Ramos (cell line): Measurements from ENCODE around the gene TXNRD1.
"Not testable (repeated sequence)": the region's sequence is repeated elsewhere in the genome, so short reads cannot be mapped to it uniquely, and the experiment has no call there.

ENCODE experiments used
- in situ Hi-C: fragments of 300-500 bp; cut with MboI; formaldehyde crosslinking; loops from one replicate; pipeline ENCODE4 v1.14.3; 2022; ENCODE audit warnings: low sequenced_read_pairs; ENCODE audit not compliant: unreplicated experiment

TXNRD1 gene

DNA sequence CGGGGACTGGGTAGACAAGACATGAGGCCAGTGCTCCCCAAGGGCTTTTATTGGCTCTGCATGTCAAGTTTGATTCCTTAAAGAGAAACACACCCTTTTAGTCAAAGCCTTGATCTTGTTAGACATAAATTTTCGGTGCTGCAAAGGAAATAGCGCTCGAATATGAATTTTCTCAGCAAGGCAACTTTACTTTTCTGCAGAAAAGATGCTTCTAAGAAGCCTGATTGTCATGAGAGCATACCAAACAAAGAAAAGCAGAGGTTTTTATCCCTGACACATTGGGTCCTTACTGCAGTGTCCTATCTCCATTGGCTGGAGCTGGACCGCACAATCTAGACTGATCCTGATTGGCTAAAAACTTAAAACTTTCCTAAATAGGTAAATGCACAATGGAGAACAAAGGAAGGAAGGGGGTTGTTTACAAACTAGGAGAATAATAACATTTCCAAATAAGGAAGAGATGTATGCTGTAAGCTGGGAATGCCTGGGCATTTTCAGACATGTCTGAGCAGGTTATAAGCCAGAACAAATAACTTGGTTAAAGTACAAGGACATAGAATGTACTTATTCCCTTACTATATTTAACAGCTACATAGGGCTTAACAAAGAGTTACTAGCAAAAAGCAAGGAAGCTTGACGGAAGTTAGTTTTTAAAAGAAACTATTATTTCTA, 17.2 kb downstream of the TXNRD1 start:
- in situ Hi-C loops = no loop called here

DNA sequence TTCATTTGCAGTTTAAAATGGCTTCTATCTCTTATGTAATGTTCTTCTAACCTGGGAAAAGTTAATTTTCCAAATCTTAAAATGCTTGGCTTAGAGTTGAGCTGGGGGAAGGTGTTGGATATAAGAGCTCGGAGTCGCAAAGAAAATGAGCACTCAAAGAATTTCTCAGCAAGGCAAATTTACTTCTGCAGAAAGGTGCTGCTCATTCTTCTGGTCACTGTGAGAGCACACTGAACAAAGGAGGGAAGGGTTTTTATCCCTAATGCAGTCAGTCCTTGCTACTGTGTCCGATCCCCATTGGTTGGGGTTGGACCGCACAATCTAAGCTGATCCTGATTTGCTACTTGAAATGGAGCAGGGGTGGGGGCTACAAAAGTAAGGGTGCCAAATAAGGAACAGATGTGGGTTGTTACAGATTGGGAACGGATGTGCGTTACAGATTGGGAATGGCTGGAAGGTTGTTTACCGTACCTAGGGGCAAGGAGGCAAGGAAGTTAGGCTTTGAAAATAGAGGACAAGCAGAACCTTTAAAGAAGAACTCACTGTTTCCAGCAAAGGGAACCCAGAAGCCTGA, 19.4 kb downstream of the TXNRD1 start:
- in situ Hi-C loops = no loop called here

DNA sequence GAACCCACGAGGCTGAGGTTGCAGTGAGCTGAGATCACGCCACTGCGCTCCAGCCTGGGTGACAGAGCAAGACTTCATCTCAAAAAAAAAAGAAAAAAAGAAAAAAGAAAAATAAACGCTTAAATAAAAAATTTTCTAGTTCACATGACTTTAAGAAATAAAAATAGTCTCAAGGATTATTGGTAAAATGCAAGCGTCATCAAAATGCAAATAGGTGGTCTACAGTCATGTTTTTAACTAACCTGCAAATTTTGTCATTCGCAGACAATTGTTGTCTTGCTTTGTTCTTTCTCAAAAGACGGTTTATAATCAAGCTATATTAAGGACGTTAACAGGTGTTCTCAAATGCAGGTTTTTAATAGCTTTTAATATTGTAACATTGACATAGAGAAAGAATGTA, 22.4 kb downstream of the TXNRD1 start:
- in situ Hi-C loops = no loop called here

DNA sequence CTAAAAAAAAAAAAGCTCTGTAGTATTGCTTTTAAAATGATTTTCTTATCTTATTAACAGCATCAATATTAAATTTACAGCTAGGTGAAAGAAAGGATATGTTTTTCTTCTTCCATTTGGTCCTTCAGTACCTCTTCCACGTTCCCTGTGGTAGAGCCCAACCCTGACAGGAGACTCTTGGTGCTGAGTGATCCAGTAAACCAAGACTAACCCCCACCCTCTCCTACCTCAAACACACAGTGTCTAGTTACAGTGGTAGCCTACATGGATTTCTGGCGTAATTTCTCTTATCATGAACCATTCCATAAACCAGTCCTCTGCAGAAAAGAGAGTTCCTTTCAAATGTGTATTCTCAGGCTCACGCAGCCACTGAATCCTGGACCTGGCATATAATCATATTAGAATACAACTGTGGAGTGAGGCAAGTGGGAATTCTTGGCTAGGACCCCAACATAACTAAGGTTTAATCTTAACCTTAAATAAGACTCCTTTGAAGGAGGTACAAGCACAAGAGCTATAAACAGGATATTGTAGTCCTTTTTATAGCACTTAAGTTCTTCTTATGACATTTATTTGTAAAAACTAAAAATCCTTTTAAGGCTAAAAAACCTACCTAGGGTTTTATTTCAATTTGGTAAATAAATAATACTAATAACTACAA, 27.1 kb downstream of the TXNRD1 start:
- in situ Hi-C loops = no loop called here

DNA sequence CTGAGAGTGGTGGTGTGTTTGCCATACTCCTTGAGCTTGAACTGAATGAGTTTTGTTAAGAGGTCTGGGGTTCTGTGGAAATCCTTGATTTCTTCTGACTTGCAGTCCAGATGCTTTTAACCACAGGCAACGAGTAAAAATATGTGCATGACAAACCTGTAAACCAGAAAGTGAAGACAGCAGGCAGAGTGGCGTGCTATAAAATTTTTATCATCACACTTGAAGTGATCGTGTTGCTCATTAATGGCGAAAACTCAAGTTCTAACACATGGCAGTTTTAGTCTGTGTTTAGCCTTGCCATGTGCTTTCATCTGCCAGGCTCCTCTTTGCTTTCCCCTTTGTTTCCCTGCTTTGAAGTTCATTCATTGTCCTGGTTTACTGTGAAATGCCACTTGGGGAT, 28.0 kb downstream of the TXNRD1 start:
- in situ Hi-C loops = no loop called here

DNA sequence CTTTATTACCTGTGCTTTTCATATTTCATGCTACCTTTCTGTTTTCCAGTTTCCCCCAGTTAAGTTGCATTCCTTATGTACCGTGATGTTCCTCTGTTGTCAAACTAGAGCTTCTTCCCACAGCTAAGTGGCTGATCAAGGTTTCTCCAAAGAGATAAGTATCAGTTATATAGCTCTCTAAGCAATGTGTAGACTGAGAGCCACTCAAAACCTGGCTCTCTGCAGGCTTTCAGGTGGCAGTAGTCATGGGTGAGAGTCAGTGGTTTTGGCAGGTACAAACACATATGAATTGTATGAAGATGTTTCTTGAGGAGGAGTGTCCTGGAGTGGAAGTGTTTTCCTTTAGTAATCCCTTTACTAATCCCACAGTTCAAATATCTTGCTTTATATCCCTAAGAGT, 28.4 kb downstream of the TXNRD1 start:
- in situ Hi-C loops = no loop called here

DNA sequence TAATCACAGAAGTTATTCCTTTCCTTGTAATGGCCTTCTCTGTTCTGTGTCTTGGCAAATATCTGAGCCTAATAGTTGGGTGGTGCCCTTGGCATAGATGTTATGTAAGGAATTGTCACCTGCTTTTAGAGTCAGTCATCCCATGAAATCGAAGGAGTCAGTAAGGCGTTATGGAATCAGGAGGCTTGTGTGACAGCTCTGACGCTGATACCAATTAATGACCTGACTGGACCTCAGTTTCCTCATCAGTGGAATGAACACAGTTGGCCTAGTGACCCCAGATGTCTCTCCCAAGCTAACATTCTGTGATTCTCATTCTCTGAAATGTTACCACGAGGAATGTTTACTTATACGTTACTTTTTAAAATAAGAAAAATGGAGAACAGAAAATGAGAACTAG, 32.1 kb downstream of the TXNRD1 start:
- in situ Hi-C loops = no loop called here

DNA sequence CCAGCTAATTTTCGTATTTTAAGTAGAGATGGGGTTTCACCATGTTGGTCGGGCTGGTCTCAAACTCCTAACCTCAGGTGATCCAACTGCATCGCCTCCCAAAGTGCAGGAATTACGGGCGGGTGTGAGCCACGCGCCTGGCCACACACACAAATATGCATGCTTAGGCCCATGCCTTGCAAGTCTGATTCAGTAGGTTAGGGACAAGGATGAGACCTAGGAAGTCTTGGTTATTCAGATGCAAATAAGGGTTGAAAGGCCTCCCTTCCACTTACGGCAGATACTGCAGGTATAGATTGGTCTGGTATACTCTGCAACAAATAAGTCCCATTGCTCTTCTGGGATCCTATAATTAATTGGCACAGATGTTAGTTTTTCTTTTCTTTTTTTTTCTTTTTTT, 32.9 kb downstream of the TXNRD1 start:
- in situ Hi-C loops = no loop called here

DNA sequence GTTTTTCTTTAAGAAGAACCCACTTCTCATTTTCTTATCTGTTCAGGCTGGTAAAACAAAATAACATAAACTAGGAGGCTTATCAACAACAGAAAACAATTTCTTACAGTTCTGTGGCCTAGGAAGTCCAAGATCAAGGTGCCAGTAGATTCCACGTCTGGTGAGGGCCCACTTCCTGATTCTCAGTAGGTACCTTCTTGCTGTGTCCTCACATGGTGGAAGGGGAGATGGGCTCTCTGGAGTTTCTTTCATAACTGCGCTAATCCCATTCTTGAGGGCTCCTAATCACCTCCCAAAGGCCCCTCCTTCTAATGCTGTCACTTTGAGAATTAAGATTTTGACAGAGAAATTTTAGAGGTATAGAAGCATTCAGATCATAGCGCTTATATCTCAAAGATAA, 33.4 kb downstream of the TXNRD1 start:
- in situ Hi-C loops = no loop called here

DNA sequence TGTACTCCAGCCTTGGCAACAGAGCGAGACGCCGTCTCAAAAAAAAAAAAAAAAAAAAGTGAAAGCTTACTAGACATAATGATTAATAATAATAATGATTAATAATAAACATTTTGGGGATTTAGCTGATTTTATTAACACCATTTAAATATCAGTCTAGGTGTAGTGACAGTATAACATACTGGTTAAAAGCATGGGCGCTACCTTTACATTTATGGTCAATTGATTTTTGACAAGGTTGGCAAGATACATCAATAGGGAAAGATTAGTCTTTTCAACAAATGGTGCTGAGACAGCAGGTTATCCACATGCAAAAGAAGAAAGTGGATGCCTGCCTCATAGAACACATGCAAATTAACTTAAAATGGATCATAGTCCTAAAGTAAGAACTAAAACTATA, 34.3 kb downstream of the TXNRD1 start:
- in situ Hi-C loops = no loop called here

DNA sequence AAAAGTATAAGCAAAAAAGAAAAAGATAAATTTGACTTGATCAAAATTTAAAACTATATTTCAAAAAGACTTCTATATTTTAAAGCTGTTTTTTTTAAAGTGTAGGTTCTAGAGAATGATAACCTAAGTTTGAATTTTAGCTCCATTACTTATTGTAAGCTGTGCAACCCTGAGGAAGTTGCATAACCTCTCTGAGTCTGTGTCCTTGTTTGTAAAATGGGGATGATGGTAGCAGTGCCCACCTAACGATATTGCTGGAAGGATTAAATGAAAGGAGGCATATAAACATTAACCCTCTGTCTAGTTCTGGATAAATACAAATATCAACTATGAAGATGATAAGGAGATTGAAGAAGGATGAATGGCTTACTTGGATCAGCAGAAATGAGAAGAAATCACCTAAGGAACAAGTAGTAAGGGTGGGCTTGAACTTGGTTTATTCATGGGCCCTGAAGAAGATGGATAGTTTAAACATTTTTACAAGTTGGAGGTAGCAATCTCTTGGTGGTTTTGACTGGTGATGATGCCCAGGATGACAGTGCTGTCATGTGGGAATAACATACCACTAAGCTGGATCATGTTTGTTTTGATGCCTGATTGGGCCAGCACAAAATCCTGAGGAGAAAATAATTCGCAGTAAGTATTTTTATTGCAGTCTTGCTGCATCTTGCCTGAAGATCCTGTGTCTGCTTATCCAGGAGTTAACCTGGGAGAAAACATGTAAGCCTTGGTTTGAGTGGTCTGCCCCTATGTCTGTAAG, 35.0 kb downstream of the TXNRD1 start:
- in situ Hi-C loops = no loop called here

DNA sequence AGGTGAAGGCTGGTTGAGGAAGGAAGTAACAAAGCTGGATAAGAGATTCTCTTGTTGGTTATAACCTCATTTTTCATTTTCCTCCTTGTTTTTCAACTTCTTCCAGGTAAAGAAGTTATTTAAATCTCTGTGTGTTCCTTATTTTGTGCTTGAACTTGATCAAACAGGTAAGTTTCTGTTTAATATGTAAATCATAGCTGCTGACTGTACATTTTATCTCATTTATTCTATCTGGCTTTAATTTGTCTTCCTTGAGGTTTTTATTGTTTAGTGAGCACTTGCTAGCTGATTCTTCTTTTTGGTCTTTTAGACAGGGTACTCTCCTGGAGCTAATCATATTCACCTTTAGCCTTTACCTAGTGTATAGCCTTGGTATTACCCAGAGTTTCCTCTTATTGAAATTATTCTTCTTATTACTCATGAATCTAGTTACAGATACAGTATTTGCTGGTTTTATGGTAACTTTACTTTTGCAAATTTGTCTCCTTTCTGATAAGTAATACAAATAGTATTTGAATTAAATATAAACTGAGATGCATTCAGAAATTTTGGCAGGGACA, 42.4 kb downstream of the TXNRD1 start:
- in situ Hi-C loops = no loop called here

DNA sequence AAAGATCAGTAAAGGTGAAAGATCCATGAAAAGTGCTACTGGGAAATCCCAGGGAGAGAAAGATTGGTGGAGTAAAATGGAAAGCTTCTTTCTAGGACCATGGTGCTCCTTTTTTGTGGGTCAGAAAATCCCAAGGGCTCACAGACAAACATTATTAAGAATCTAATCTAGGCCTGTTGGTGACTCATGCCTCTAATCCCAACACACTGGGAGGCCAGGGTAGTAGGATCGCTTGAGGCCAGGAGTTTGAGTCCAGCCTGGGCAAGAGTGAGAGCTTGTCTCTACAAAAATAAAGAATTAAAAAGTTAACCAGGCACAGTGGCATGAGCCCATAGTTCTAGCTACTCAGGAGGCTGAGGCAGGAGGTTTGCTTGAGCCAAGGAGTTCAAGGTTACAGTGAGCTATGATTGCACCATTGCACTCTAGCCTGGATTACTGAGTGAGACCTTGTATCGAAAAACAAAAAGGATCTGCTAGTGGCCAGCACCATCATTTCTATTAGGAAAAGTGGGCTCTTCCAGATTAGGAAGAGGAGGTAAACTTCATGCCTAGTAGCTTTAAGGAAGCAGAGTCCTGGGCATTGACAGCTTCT, 43.0 kb downstream of the TXNRD1 start:
- in situ Hi-C loops = no loop called here

DNA sequence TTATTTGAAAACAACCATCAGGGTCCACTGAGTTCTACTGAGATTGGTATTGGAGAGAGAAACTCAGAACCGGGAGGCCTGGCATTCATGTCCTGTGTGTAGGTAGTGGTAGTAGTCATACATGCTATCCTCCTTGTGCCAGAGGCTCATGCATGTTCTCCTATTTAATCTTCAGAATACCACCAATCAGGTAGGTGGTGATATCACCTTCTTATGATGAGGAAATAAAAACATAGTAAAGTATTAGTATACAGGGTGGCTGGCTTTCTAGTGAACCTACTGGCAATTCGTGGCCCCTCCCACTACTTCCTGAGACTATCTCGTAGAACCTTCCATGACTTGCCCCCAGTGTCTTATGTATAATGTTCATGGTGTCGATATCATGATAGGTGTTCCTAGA, 47.4 kb downstream of the TXNRD1 start:
- in situ Hi-C loops = no loop called here

DNA sequence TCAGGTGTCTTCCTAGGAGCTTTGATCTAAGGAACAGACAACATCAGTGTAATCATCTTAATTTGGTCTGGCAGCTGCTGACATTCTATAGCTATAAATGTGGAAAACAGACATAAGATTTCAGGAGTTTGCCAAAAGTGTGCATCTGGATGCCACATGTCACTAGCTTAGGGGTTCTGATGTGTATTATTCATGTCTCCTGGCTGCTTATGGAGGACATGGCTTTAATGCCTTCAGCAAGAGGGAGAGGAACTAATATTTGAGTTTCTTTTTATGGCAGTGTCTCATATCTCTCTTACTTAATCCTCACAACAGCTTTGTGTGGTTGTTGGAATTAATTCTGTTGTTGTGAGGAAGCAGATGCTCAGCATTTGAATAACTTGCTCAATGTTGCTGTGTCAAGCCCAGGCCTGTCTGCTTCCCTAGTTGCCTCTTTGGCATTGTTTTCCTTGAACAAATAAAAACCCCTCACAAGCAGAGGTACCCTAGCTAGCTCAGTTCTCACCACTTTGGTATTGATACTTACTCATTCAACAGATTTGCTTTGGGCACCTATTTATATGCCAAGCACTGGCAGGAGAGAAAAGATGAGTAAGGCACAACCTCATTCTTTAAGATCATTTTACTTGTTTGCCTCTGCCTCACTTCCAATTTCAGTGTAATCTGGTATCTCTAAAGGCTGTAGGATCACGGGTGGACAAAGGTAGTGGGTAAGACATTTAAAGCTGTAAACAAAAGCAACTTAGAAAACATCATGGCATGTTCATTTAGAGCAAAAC, 48.2 kb downstream of the TXNRD1 start:
- in situ Hi-C loops = no loop called here

DNA sequence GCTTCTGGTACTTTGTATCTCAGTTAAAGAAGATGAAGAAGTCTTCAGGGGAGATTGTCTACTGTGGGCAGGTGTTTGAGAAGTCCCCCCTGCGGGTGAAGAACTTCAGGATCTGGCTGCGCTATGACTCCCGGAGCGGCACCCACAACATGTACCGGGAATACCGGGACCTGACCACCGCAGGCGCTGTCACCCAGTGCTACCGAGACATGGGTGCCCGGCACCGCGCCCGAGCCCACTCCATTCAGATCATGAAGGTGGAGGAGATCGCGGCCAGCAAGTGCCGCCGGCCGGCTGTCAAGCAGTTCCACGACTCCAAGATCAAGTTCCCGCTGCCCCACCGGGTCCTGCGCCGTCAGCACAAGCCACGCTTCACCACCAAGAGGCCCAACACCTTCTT, 49.9 kb downstream of the TXNRD1 start:
- in situ Hi-C loops = not testable (repeated sequence)

DNA sequence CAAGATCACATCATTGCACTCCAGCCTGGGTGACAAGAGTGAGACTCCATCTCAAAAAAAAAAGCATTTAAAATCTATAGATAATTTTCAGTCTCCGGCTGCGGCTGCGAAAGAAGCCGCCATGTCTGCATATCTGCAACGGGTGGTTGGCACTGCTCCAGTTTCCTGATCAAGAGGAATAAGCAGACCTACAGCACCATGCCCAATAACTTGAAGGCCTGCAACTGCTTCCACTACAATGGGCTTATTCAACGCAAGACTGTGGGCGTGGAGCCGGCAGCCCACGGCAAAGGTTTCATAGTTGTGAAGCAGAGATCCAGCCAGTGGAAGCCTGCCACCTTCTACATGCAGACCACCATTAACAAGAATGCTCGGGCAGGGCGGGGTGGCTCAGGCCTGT, 57.4 kb downstream of the TXNRD1 start:
- in situ Hi-C loops = no loop called here

DNA sequence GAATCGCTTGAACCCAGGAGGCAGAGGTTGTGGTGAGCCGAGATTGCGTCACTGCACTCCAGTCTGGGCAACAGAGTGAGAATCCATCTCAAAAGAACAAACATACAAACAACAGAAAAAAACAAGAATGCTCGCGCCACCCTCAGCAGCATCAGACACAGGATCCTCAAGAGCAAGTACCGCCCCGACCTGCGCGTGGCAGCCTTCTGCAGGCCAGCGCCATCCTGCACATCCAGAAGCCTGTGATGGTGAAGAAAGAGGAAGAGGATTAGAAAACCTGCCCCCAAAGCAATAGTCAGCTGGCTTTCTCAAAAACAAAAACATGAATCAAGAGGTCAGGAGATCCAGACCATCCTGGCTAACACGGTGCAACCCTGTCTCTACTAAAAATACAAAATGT, 57.9 kb downstream of the TXNRD1 start:
- in situ Hi-C loops = no loop called here

DNA sequence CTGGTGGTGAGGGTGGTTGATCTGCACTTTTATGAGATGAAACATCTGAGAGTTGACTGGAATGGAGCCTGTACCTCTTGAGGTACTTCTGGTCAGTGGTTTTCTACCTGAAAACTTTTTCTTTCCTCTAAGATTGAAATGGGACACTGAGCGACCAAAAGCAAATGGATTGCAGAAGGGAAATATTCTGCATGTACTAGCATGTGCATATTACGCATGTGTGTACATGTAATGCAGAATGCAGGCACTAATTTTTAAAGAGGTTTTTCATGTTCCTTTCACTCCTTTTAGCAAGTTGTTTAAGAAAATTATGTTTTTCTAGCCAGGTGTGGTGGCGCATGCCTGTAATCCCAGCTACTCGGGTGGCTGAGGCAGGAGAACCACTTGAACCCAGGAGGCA, 59.2 kb downstream of the TXNRD1 start:
- in situ Hi-C loops = no loop called here

DNA sequence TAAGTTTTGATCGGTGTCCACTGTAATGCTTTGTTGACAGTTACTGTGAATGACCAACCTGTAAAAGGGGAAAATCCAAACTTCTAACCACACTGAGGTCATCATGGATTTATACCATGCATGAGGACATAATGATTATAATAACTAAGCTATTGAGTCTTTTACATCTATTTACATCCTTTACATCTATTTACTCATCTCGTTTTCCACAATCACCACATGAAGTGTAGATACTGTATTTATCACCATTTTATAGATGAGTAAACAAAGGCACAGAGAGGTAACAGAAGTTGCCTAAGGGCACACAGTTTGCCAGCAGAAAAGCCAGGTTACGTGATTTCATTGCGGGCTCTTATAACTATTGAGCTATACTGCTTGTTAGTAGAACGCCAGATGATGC, 60.1 kb downstream of the TXNRD1 start:
- in situ Hi-C loops = no loop called here
